ENCODE results near the gene PKNOX2.

PKNOX2 gene

GRCh38 chr11:125282596-125282914, 118.0 kb downstream of the PKNOX2 start:
- DNase-seq (ENCODE audit: low read depth, low spot score) = no peak

GRCh38 chr11:125284245-125284850, 119.8 kb downstream of the PKNOX2 start:
- no peak for DNase-seq (ENCODE audit: low read depth, low spot score)

- no peak for DNase-seq (ENCODE audit: low read depth, low spot score)
Observed at GRCh38 chr11:125285844-125286243, 121.3 kb downstream of the PKNOX2 start.

DNA sequence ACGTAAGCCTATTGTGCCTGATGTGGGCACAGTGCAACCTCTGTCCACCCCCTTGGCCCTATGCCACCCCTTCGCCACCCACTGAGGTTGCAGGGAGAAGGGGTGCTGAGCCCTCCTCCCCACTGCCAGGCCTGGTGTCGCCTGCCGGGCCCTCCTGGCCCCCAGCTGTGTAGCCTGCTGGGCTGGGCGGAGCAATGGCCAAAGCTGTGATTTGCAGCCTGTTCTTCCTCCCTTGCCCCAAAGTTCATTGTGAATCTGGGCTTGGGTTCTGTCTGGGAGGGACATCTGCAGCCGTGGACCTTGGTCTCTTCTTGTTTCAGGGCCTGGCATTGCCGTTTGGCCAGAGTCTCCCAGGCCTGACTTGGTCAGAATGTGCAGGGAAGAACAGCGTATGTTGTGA, 121.9 kb downstream of the PKNOX2 start:
- DNase-seq (ENCODE audit: low read depth, low spot score) = no peak

DNA sequence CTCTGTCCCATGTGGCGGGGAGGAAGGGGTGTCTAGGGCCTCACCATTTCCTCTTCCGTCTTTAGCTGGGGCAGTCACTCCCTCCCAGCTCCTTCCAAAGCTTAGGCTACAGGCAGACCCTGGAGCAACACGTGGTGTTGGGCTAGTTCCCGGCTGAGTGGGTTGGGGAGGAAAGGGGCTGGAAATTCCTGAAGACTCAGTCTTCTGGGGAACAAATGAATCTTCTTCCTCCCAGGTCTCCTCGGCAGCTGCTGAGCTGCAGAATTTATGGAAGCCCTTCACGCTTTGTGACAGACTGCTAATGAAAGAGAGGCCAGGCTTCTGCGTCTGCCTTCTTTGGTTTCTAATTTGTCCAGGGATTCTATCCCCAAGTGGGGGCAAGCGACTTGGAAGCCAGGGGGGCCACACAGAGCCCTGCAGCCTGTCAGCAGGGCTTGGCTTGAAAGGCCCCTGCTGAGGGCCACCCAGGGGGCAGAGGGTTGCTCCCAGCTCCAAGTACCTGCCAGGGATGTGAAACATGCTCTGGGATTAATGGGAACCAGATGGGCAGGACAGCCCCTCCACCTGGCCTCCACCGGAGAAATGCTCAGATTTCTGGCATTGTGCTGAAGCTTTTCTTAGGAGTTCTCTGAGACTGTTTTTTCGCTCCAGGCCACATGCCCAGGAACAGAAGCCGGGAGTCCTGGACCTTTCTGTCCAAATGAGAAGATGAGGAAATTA, 123.1 kb downstream of the PKNOX2 start:
- no peak for DNase-seq (ENCODE audit: low read depth, low spot score)

GRCh38 chr11:125289419-125290098, 125.0 kb downstream of the PKNOX2 start:
- DNase-seq (ENCODE audit: low read depth, low spot score) = no peak

DNA sequence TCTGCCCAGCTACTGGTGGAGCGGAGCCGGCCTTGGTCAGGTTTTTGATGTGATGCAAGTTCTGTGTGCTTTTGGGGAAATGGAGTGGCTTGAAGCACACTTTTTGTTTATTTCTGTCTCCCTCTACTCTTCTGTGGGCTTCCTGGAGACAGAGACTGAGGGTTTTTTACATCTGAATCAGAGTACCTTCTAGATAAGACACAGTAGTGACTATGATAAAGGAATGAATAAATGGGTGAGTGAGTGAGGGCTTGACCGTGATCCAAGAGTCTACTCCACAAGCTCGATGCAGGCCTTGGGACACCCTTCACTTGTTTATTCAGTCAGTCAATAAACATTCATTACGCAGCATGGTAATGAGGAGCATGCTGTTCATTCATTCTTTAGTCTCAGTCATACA, 125.7 kb downstream of the PKNOX2 start:
- DNase-seq (ENCODE audit: low read depth, low spot score) = no peak

GRCh38 chr11:125292100-125292499, 127.5 kb downstream of the PKNOX2 start:
- no peak for DNase-seq (ENCODE audit: low read depth, low spot score)

- DNase-seq (ENCODE audit: low read depth, low spot score) = no peak
Observed at GRCh38 chr11:125293596-125293995, 129.0 kb downstream of the PKNOX2 start.

- DNase-seq (ENCODE audit: low read depth, low spot score) = no peak
Observed at GRCh38 chr11:125295931-125296330, 131.4 kb downstream of the PKNOX2 start.

DNA sequence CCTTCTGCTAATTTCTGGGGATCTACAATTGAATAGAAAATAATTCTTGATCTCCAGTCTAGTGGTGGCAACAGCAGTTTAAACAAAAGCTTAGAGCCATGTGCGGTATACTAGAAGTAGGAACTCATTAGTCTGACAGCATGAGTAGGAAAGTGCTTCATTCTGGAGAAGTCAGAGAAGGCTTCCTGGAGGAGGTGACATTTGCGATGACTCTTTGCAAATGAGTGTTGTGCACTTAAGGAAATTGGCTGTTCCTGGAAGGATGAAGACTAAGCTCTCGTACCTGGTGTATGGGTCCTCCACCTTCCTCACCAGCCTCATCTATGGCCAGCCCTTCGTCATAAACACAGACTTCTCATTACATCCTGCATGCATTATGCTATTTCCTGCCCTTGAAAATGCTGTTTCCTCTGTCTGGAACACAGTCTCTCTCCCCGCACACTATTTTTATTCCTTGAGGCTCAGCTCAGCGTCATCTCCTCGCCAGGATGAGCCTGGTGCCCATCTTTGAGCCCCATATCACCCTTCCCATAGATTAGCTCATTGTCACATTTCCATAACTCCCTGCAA, 132.9 kb downstream of the PKNOX2 start:
- DNase-seq (ENCODE audit: low read depth, low spot score) = no peak

GRCh38 chr11:125299061-125299615, 134.6 kb downstream of the PKNOX2 start:
- DNase-seq (ENCODE audit: low read depth, low spot score) = no peak

- no peak for DNase-seq (ENCODE audit: low read depth, low spot score)
Observed at GRCh38 chr11:125299821-125300220, 135.3 kb downstream of the PKNOX2 start.

- no peak for DNase-seq (ENCODE audit: low read depth, low spot score)
Observed at GRCh38 chr11:125300791-125301218, 136.3 kb downstream of the PKNOX2 start.

GRCh38 chr11:125301346-125301745, 136.8 kb downstream of the PKNOX2 start:
- no peak for DNase-seq (ENCODE audit: low read depth, low spot score)

GRCh38 chr11:125303186-125303585, 138.6 kb downstream of the PKNOX2 start:
- DNase-seq (ENCODE audit: low read depth, low spot score) = no peak

- DNase-seq (ENCODE audit: low read depth, low spot score) = no peak
Observed at GRCh38 chr11:125303694-125304093, 139.1 kb downstream of the PKNOX2 start.

DNA sequence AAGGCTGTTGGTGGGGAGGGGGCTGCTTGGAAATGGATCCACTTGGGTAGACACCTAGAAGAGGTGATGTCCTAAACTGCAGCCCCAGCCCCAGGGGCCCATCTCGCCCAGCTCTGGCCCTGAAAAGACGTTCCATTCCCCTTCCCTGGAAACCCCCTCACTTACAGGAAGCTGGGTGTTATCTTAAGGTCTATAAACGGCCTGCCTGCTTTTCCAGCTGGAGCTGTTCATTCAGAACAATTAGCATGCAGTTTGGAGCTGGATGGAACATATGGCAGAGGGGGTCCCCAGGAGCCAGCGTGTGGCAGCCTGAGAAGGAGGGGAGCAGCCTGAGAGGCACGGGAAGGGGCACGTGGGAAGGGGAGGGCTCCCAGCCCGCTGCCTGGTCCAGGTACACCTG, 139.6 kb downstream of the PKNOX2 start:
- DNase-seq (ENCODE audit: low read depth, low spot score) = no peak

DNA sequence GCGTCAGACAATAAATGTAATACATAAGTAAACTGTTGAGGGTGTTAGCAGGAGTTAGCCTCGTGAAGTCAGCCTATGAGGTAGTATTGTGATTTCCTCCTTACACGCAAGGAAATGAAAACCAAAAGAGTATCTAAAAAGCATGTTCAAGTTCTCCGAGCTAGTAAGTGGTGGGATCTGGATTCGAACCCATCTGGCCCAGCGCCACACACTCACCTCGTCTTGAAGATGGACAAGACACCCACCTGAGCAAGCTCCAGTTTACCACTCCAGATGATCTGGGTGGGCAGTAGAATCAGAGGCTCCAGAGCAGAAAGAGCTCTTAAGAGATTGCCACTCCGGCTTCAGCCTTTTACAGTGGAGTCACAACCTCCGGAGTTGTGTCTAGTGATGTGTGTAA, 140.3 kb downstream of the PKNOX2 start:
- no peak for DNase-seq (ENCODE audit: low read depth, low spot score)

DNA sequence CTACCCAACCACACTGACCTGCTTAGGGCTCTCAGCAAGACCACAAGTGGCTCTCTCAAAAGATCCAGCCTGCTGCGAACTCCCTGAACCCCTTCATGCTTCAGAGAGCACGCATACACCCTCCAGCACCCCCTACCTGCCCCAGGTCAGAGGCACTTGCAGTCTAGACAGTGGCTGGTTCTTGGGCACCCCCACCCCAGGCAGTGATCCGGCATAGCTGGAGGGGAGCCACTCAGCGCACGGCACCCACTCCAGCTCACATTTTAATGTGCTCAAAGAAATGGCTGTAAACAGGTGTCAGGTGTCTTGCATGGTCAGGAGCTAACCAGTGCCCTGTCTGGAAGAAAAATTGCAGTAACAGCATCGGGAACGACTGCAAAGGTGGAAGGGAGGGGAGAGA, 140.8 kb downstream of the PKNOX2 start:
- DNase-seq (ENCODE audit: low read depth, low spot score) = no peak

GRCh38 chr11:125306476-125306875, 141.9 kb downstream of the PKNOX2 start:
- DNase-seq (ENCODE audit: low read depth, low spot score) = no peak

DNA sequence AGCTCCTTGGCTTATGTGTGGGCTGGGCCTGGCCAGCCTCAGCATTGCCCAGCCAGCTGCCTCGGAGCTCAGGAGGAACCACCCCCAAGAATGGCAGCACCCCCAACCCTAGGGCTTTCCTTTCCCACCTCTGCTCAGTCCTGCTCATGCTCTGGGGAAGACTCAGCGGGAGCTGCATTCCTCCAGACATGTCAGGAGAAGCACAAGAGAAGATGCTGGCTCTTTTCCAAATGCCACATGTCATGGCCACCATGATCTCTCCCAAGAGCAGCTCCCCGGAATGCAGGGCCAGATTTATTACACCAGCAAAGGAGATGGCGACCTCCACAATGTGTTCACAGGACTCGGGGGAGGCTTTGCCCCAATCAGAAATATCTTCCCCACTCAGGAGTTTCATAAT, 143.7 kb downstream of the PKNOX2 start:
- no peak for DNase-seq (ENCODE audit: low read depth, low spot score)
